Measurements from ENCODE around the gene CLDN14. TPM values are rescaled to one million over a fixed set of nuclear protein-coding genes. Genes with fewer than 3 reads are reported as not detected.

The CLDN14 gene
- polyA plus RNA-seq, 2 donors = 0.04 TPM; not detected in 1

GRCh38 chr21:36430841-36431240, 49.1 kb downstream of the CLDN14 start:
- H3K36me3 ChIP-seq (ENCODE audit: control insufficient read depth in 2 of 2, insufficient read depth in 2 of 2, low read length in 1 of 2) = no peaks in the 10 kb centered on the region
- 49 to 58% methylated on average over 4 of the region's 4 CpGs for WGBS, 2 donors
- no peaks in the 10 kb centered on the region for H3K9me3 ChIP-seq (ENCODE audit: control insufficient read depth in 2 of 2, insufficient read depth in 1 of 2, low read depth in 1 of 2, low read length in 1 of 2)
- no peaks in the 10 kb centered on the region for H3K27me3 ChIP-seq (ENCODE audit: control insufficient read depth in 1 of 2, insufficient read depth in 2 of 2, low read length in 2 of 2)
- peak overlapping the region in 1 of 2 donors; percentile 56 for H3K27ac ChIP-seq (ENCODE audit: low read depth in 2 of 2, low read length in 1 of 2)
- H3K4me1 ChIP-seq (ENCODE audit: control insufficient read depth in 2 of 2, insufficient read depth in 2 of 2, low read length in 1 of 2) = peaks cover 0 to 6% of the 10 kb centered on the region in 2 donors
- no peak overlapping the region for H3K4me3 ChIP-seq (ENCODE audit: low read depth in 1 of 2, low read length in 2 of 2)

- Histone ChIP-seq H3K36me3 (ENCODE audit: control insufficient read depth in 2 of 2, insufficient read depth in 2 of 2, low read length in 1 of 2) (no peaks in the 10 kb centered on the region), H3K4me3 (ENCODE audit: low read depth in 1 of 2, low read length in 2 of 2) (no peak overlapping the region), H3K27ac (ENCODE audit: low read depth in 2 of 2, low read length in 1 of 2) (peak overlapping the region; percentile 76 to 90), H3K27me3 (ENCODE audit: control insufficient read depth in 1 of 2, insufficient read depth in 2 of 2, low read length in 2 of 2) (no peaks in the 10 kb centered on the region), H3K4me1 (ENCODE audit: control insufficient read depth in 2 of 2, insufficient read depth in 2 of 2, low read length in 1 of 2) (peaks cover 0 to 6% of the 10 kb centered on the region in 2 donors), H3K9me3 (ENCODE audit: control insufficient read depth in 2 of 2, insufficient read depth in 1 of 2, low read depth in 1 of 2, low read length in 1 of 2) (no peaks in the 10 kb centered on the region)
- WGBS, 2 donors = 14 to 19% methylated on average over 22 of the region's 22 CpGs
These were observed 49.9 kb downstream of the CLDN14 start for GRCh38 chr21:36429947-36430546.

- Histone ChIP-seq H3K4me1 (ENCODE audit: control insufficient read depth in 2 of 2, insufficient read depth in 2 of 2, low read length in 1 of 2) (peaks cover 0 to 6% of the 10 kb centered on the region in 2 donors), H3K27ac (ENCODE audit: low read depth in 2 of 2, low read length in 1 of 2) (no peak overlapping the region), H3K4me3 (ENCODE audit: low read depth in 1 of 2, low read length in 2 of 2) (no peak overlapping the region), H3K27me3 (ENCODE audit: control insufficient read depth in 1 of 2, insufficient read depth in 2 of 2, low read length in 2 of 2) (no peaks in the 10 kb centered on the region), H3K9me3 (ENCODE audit: control insufficient read depth in 2 of 2, insufficient read depth in 1 of 2, low read depth in 1 of 2, low read length in 1 of 2) (no peaks in the 10 kb centered on the region), H3K36me3 (ENCODE audit: control insufficient read depth in 2 of 2, insufficient read depth in 2 of 2, low read length in 1 of 2) (no peaks in the 10 kb centered on the region)
- 78 to 85% methylated on average over 12 of the region's 12 CpGs for WGBS, 2 donors
These were observed 51.0 kb downstream of the CLDN14 start for GRCh38 chr21:36428761-36429432.

- H3K27me3 ChIP-seq (ENCODE audit: control insufficient read depth in 1 of 2, insufficient read depth in 2 of 2, low read length in 2 of 2) = no peaks in the 10 kb centered on the region
- no peak overlapping the region for H3K27ac ChIP-seq (ENCODE audit: low read depth in 2 of 2, low read length in 1 of 2)
- no peaks in the 10 kb centered on the region for H3K9me3 ChIP-seq (ENCODE audit: control insufficient read depth in 2 of 2, insufficient read depth in 1 of 2, low read depth in 1 of 2, low read length in 1 of 2)
- 78 to 80% methylated on average over 4 of the region's 4 CpGs for WGBS, 2 donors
- H3K4me3 ChIP-seq (ENCODE audit: low read depth in 1 of 2, low read length in 2 of 2) = no peak overlapping the region
- H3K36me3 ChIP-seq (ENCODE audit: control insufficient read depth in 2 of 2, insufficient read depth in 2 of 2, low read length in 1 of 2) = no peaks in the 10 kb centered on the region
- H3K4me1 ChIP-seq (ENCODE audit: control insufficient read depth in 2 of 2, insufficient read depth in 2 of 2, low read length in 1 of 2) = peaks cover 0 to 5% of the 10 kb centered on the region in 2 donors
These were observed 52.4 kb downstream of the CLDN14 start for GRCh38 chr21:36427502-36427901.

GRCh38 chr21:36425286-36425685, 54.6 kb downstream of the CLDN14 start:
- WGBS, 2 donors = 83 to 86% methylated on average over 9 of the region's 9 CpGs
- no peaks in the 10 kb centered on the region for H3K36me3 ChIP-seq (ENCODE audit: control insufficient read depth in 2 of 2, insufficient read depth in 2 of 2, low read length in 1 of 2)
- no peaks in the 10 kb centered on the region for H3K9me3 ChIP-seq (ENCODE audit: control insufficient read depth in 2 of 2, insufficient read depth in 1 of 2, low read depth in 1 of 2, low read length in 1 of 2)
- no peak overlapping the region for H3K27ac ChIP-seq (ENCODE audit: low read depth in 2 of 2, low read length in 1 of 2)
- H3K4me1 ChIP-seq (ENCODE audit: control insufficient read depth in 2 of 2, insufficient read depth in 2 of 2, low read length in 1 of 2) = peaks cover 0 to 2% of the 10 kb centered on the region in 2 donors
- H3K27me3 ChIP-seq (ENCODE audit: control insufficient read depth in 1 of 2, insufficient read depth in 2 of 2, low read length in 2 of 2) = no peaks in the 10 kb centered on the region
- no peak overlapping the region for H3K4me3 ChIP-seq (ENCODE audit: low read depth in 1 of 2, low read length in 2 of 2)

- Histone ChIP-seq H3K4me1 (ENCODE audit: control insufficient read depth in 2 of 2, insufficient read depth in 2 of 2, low read length in 1 of 2) (peaks cover 0 to 4% of the 10 kb centered on the region in 2 donors), H3K27me3 (ENCODE audit: control insufficient read depth in 1 of 2, insufficient read depth in 2 of 2, low read length in 2 of 2) (no peaks in the 10 kb centered on the region), H3K4me3 (ENCODE audit: low read depth in 1 of 2, low read length in 2 of 2) (no peak overlapping the region), H3K27ac (ENCODE audit: low read depth in 2 of 2, low read length in 1 of 2) (no peak overlapping the region), H3K9me3 (ENCODE audit: control insufficient read depth in 2 of 2, insufficient read depth in 1 of 2, low read depth in 1 of 2, low read length in 1 of 2) (no peaks in the 10 kb centered on the region), H3K36me3 (ENCODE audit: control insufficient read depth in 2 of 2, insufficient read depth in 2 of 2, low read length in 1 of 2) (no peaks in the 10 kb centered on the region)
- WGBS, 2 donors = 88 to 94% methylated on average over 8 of the region's 8 CpGs
These were observed 55.3 kb downstream of the CLDN14 start for GRCh38 chr21:36424592-36424991.

- H3K4me1 ChIP-seq (ENCODE audit: control insufficient read depth in 2 of 2, insufficient read depth in 2 of 2, low read length in 1 of 2) = peaks cover 0 to 4% of the 10 kb centered on the region in 2 donors
- H3K9me3 ChIP-seq (ENCODE audit: control insufficient read depth in 2 of 2, insufficient read depth in 1 of 2, low read depth in 1 of 2, low read length in 1 of 2) = no peaks in the 10 kb centered on the region
- 88 to 93% methylated on average over 12 of the region's 12 CpGs for WGBS, 2 donors
- no peaks in the 10 kb centered on the region for H3K27me3 ChIP-seq (ENCODE audit: control insufficient read depth in 1 of 2, insufficient read depth in 2 of 2, low read length in 2 of 2)
- H3K4me3 ChIP-seq (ENCODE audit: low read depth in 1 of 2, low read length in 2 of 2) = no peak overlapping the region
- H3K27ac ChIP-seq (ENCODE audit: low read depth in 2 of 2, low read length in 1 of 2) = no peak overlapping the region
- no peaks in the 10 kb centered on the region for H3K36me3 ChIP-seq (ENCODE audit: control insufficient read depth in 2 of 2, insufficient read depth in 2 of 2, low read length in 1 of 2)
These were observed 56.0 kb downstream of the CLDN14 start for GRCh38 chr21:36423771-36424433.

DNA sequence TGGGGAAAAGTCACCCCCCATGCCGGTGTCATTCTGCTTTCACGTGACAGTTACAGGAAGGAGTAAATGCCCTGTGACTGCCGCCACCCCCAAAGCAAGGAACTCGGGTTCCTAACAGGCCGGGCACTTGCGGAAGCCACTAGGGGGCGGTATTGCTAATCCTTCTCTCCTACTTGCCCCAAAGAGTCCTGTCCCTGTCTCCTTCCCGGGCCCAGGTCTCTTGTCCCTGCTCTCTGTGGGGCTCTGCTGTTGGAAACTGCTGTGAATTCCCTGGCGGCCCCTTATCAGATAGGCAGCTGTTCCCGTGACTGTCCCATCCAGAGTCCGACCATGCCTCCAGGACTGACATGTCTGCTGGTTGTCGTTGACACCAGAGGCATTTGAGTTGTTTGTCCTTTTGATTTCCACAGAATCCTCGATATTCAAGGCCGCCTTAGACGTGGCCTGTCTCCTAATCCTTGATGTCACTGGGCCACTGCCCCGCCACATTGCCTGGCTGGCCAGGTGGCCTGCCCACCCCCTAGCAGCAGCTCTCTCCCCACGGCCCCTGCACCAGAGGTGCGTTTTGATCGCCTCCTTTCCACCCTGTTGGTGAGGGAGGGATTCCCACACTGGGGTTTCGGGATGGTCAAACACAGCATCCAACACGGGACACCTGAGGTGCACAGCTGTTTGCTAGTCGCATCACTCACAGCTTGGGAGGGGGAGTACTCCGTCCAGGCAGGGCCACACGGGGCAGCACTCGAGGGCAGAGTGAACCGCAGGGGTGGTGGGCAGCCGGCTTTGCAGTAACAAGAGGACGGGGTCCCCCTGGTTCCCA, 57.4 kb downstream of the CLDN14 start:
- no peaks in the 10 kb centered on the region for H3K9me3 ChIP-seq (ENCODE audit: control insufficient read depth in 2 of 2, insufficient read depth in 1 of 2, low read depth in 1 of 2, low read length in 1 of 2)
- H3K4me1 ChIP-seq (ENCODE audit: control insufficient read depth in 2 of 2, insufficient read depth in 2 of 2, low read length in 1 of 2) = peaks cover 0 to 2% of the 10 kb centered on the region in 2 donors
- H3K27ac ChIP-seq (ENCODE audit: low read depth in 2 of 2, low read length in 1 of 2) = no peak overlapping the region
- H3K4me3 ChIP-seq (ENCODE audit: low read depth in 1 of 2, low read length in 2 of 2) = no peak overlapping the region
- H3K36me3 ChIP-seq (ENCODE audit: control insufficient read depth in 2 of 2, insufficient read depth in 2 of 2, low read length in 1 of 2) = peaks cover 0 to 3% of the 10 kb centered on the region in 2 donors
- no peaks in the 10 kb centered on the region for H3K27me3 ChIP-seq (ENCODE audit: control insufficient read depth in 1 of 2, insufficient read depth in 2 of 2, low read length in 2 of 2)
- 61 to 63% methylated on average over 28 of the region's 28 CpGs for WGBS, 2 donors

GRCh38 chr21:36420571-36421339, 59.2 kb downstream of the CLDN14 start:
- Histone ChIP-seq H3K27ac (ENCODE audit: low read depth in 2 of 2, low read length in 1 of 2) (no peak overlapping the region), H3K36me3 (ENCODE audit: control insufficient read depth in 2 of 2, insufficient read depth in 2 of 2, low read length in 1 of 2) (peaks cover 0 to 7% of the 10 kb centered on the region in 2 donors), H3K4me3 (ENCODE audit: low read depth in 1 of 2, low read length in 2 of 2) (no peak overlapping the region), H3K9me3 (ENCODE audit: control insufficient read depth in 2 of 2, insufficient read depth in 1 of 2, low read depth in 1 of 2, low read length in 1 of 2) (no peaks in the 10 kb centered on the region), H3K4me1 (ENCODE audit: control insufficient read depth in 2 of 2, insufficient read depth in 2 of 2, low read length in 1 of 2) (peaks cover 0 to 2% of the 10 kb centered on the region in 2 donors), H3K27me3 (ENCODE audit: control insufficient read depth in 1 of 2, insufficient read depth in 2 of 2, low read length in 2 of 2) (no peaks in the 10 kb centered on the region)
- WGBS, 2 donors = 88 to 89% methylated on average over 18 of the region's 18 CpGs

Measured in esophagus (tissue), 2 donors.